NCI-H345 (cell line): Measurements from ENCODE around the gene KIF27.
"Not testable (repeated sequence)": the region's sequence is repeated elsewhere in the genome, so short reads cannot be mapped to it uniquely, and the experiment has no call there.

Experiments
- DNase-seq: peaks from one replicate; lab custom pipeline; 2025; lab: John Stamatoyannopoulos, UW

The KIF27 gene

DNA sequence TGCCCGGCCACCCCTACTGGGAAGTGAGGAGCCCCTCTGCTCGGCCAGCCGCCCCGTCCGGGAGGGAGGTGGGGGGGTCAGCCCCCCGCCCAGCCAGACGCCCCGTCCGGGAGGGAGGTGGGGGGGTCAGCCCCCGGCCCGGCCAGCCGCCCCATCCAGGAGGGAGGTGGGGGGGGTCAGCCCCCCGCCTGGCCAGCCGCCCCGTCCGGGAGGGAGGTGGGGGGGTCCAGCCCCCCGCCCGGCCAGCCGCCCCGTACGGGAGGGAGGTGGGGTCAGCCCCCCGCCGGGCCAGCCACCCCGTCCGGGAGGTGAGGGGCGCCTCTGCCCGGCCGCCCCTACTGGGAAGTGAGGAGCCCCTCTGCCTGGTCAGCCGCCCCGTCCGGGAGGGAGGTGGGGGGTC lies 116.8 kb downstream of the KIF27 start:
- not testable (repeated sequence) for DNase-seq

DNA sequence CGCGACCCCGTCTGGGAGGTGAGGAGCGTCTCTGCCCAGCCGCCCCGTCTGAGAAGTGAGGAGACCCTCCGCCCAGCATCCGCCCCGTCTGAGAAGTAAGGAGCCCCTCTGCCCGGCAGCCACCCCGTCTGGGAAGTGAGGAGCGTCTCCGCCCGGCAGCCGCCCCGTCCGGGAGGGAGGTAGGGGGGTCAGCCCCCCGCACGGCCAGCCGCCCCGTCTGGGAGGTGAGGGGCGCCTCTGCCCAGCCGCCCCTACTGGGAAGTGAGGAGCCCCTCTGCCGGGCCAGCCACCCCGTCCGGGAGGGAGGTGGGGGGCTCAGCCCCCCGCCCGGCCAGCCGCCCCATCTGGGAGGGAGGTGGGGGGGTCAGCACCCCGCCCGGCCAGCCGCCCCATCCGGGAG lies 117.3 kb downstream of the KIF27 start:
- DNase-seq = not testable (repeated sequence)

DNA sequence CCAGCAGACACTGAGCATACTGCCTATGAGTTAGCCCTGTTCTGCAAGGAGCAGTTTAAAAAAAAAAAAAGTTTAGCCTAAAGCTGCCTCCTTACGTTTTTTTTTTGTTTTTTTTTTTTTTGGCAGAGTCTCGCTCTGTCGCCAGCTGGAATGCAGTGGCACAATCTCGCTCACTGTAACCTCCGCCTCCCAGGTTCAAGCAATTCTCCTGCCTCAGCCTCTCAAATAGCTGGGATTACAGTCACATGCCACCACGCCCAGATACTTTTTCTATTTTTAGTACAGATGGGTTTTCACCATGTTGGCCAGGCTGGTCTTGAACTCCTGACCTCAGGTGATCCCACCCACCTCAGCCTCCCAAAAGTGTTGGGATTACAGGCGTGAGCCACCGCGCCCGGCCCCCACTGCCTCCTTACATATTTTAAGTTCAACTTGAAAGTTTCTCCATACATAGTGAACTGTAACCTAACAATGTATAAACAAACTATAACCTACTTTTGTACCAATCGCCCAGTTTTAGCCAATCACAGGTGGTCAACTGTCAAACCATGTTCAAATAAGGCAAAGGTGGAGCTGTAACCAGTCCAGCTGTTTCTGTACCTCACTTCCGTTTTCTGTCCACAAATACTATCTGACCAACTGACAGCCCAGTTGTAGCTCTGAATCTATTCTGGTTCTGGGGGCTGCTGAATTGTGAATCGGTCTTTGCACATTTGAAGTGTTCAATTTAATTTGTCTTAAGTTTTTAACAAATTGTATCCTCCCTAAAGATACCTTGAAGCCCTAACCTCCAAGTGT lies 120.8 kb downstream of the KIF27 start:
- no peak for DNase-seq

DNA sequence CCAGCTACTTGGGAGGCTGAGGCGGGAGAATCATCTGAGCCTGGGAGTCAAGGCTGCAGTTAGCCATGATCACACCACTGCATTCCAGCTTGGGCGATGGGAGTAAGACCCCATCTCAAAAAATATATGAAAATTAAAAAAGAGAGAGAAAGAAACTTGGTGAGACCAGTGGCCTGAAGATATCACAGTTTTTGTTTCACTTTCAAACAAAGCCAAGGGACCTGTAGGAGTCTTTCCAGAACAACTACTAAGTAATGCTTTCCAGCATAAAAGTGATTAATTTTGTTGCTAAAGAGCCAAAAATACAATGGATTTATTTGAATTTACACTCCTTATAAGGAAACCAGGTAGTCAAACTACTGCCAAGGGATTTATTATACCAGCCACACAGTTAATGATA lies 127.2 kb downstream of the KIF27 start:
- no peak for DNase-seq

DNA sequence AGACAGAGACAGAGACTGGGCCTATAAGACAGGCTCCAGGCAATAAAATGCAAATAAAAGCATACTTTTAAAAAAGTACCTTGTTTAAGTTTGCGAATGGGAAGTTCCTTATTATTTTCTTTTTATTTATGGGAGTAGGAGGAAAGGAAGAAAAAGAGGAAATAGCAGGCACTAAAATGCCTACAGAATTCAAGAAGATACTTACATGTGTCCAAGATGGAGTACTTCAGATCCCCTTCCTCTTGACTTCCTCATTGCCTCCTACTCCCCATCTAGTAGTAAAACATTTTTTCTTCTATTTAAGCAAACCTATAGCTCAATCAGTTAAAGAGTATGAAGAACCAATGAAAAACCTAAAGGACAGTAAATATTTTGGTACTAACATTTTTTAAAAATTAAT lies 128.5 kb downstream of the KIF27 start:
- DNase-seq = no peak
